ENCODE measurements around the gene PHC3. TPM values are rescaled to one million over a fixed set of nuclear protein-coding genes. Genes with fewer than 3 reads are reported as not detected.
"Not testable (repeated sequence)": the region's sequence is repeated elsewhere in the genome, so short reads cannot be mapped to it uniquely, and the experiment has no call there.

The PHC3 gene
- total RNA-seq, 1 donor from 2014 or later, result 64.3 TPM

- no peak for DNase-seq (ENCODE audit: low spot score)
These were observed 52.5 kb downstream of the PHC3 start for GRCh38 chr3:170128977-170129431.

GRCh38 chr3:170128259-170128976 is 53.1 kb downstream of the PHC3 start:
- DNase-seq (ENCODE audit: low spot score), result no peak

- DNase-seq (ENCODE audit: low spot score), result no peak
These were observed 64.4 kb downstream of the PHC3 start for GRCh38 chr3:170117134-170117533.

GRCh38 chr3:170114165-170114564 is 67.4 kb downstream of the PHC3 start:
- not testable (repeated sequence) for DNase-seq (ENCODE audit: low spot score)

- DNase-seq (ENCODE audit: low spot score), result no peak
These were observed 70.3 kb downstream of the PHC3 start for GRCh38 chr3:170111147-170111771.

- no peak for DNase-seq (ENCODE audit: low spot score)
These were observed 71.8 kb downstream of the PHC3 start for GRCh38 chr3:170109579-170110293.

GRCh38 chr3:170108955-170109354 is 72.6 kb downstream of the PHC3 start:
- no peak for DNase-seq (ENCODE audit: low spot score)

GRCh38 chr3:170107941-170108340 is 73.6 kb downstream of the PHC3 start:
- no peak for DNase-seq (ENCODE audit: low spot score)

GRCh38 chr3:170102431-170102830 is 79.1 kb downstream of the PHC3 start:
- DNase-seq (ENCODE audit: low spot score), result no peak

GRCh38 chr3:170100944-170101343 is 80.6 kb downstream of the PHC3 start:
- no peak for DNase-seq (ENCODE audit: low spot score)

GRCh38 chr3:170098753-170099152 is 82.8 kb downstream of the PHC3 start:
- no peak for DNase-seq (ENCODE audit: low spot score)

GRCh38 chr3:170096342-170096741 is 85.2 kb downstream of the PHC3 start:
- no peak for DNase-seq (ENCODE audit: low spot score)

GRCh38 chr3:170095771-170096170 is 85.8 kb downstream of the PHC3 start:
- peak; percentile 6 for DNase-seq (ENCODE audit: low spot score)

GRCh38 chr3:170092907-170093306 is 88.6 kb downstream of the PHC3 start:
- no peak for DNase-seq (ENCODE audit: low spot score)

GRCh38 chr3:170090601-170090981 is 90.9 kb downstream of the PHC3 start:
- no peak for DNase-seq (ENCODE audit: low spot score)

GRCh38 chr3:170089862-170090600 is 91.5 kb downstream of the PHC3 start:
- no peak for DNase-seq (ENCODE audit: low spot score)

- no peak for DNase-seq (ENCODE audit: low spot score)
These were observed 96.1 kb downstream of the PHC3 start for GRCh38 chr3:170085396-170085795.

GRCh38 chr3:170083343-170083742 is 98.2 kb downstream of the PHC3 start:
- no peak for DNase-seq (ENCODE audit: low spot score)

GRCh38 chr3:170081079-170081741 is 100.3 kb downstream of the PHC3 start:
- no peak for DNase-seq (ENCODE audit: low spot score)

GRCh38 chr3:170080605-170081004 is 100.9 kb downstream of the PHC3 start:
- DNase-seq (ENCODE audit: low spot score), result no peak

- DNase-seq (ENCODE audit: low spot score), result peak; percentile 5
These were observed 101.9 kb downstream of the PHC3 start for GRCh38 chr3:170079536-170080165.

All from umbilical cord (tissue), 2 donors.